BJ (cell line): ENCODE results near the gene HPRT1. TPM values are rescaled to one million over a fixed set of nuclear protein-coding genes. Genes with fewer than 3 reads are reported as not detected.
A peak's percentile ranks its signal among the peaks of the same experiment; 100 is the strongest.
"Not testable (repeated sequence)": the region's sequence is repeated elsewhere in the genome, so short reads cannot be mapped to it uniquely, and the experiment has no call there.

Experiments
- CTCF ChIA-PET: fragments of 350-600 bp; formaldehyde crosslinking; extraction: SDS; loops from one replicate; lab custom pipeline; 2021; ENCODE audit warnings: antibody characterized with exemption, inconsistent platforms; lab: Yijun Ruan, JAX
- POLR2A ChIA-PET: fragments of 300-600 bp; sonication (Branson Sonifier 250); formaldehyde crosslinking; extraction: SDS; loops from one replicate; lab custom pipeline; 2021; ENCODE audit warnings: antibody characterized with exemption; lab: Charles Lee
- DNase-seq: peaks from one replicate; pipeline ENCODE4 v3.0.0-alpha.2; 2011; ENCODE audit warnings: low read depth
- H3K27me3 ChIP-seq: 2 replicates; pipeline ENCODE4 v1.6.0; 2011; ENCODE audit warnings: low read length; ENCODE audit not compliant: control insufficient read depth, insufficient read depth
- H3K36me3 ChIP-seq: 2 replicates; pipeline ENCODE4 v1.5.1; 2011; ENCODE audit warnings: low read length; ENCODE audit not compliant: control insufficient read depth, insufficient read depth
- H3K4me3 ChIP-seq: 2 replicates; pipeline ENCODE4 v1.5.1; 2011; ENCODE audit warnings: low read depth, mild to moderate bottlenecking, control low read depth, low read length
- CTCF ChIP-seq: IDR thresholded peaks from 2 replicates; pipeline ENCODE4 v1.5.1; 2011; ENCODE audit warnings: low read depth, mild to moderate bottlenecking, control low read depth, inconsistent platforms, low read length, moderate library complexity; ENCODE audit not compliant: insufficient read depth
- polyA plus RNA-seq: library from polyadenylated mRNA; depleted of rRNA; stranded (reverse); fragments of >200 nt; gene quantifications from 2 replicates; pipeline ENCODE4 v1.2.3, GENCODE V29; 2011

HPRT1 gene
- polyA plus RNA-seq, 1 experiment: 8.8 TPM

- Histone ChIP-seq H3K36me3 (no peaks in the 10 kb centered on the region), H3K27me3 (no peaks in the 10 kb centered on the region), H3K4me3 (no peak overlapping the region)
- no peak for DNase-seq
- ChIA-PET POLR2A (no interaction called here), CTCF (no interaction called here)
- no peak for TF ChIP-seq CTCF
Observed at GRCh38 chrX:134457708-134458107, 2.3 kb upstream of the HPRT1 start.

GRCh38 chrX:134459683-134460004, 321 bp upstream of the HPRT1 start:
- no peaks in the 10 kb centered on the region for H3K27me3 ChIP-seq
- no peak for TF ChIP-seq CTCF
- DNase-seq: no peak
- ChIA-PET CTCF (no interaction called here), POLR2A (interaction anchor here (0.5 to 0.6 kb wide), 2 partner anchors 13 to 16 kb away, joined by 3 to 4 read pairs; no protein-coding TSS in a partner anchor)
- H3K4me3 ChIP-seq: peak overlapping the region; percentile 64
- H3K36me3 ChIP-seq: no peaks in the 10 kb centered on the region

- TF ChIP-seq CTCF: no peak
- no peaks in the 10 kb centered on the region for H3K36me3 ChIP-seq
- POLR2A ChIA-PET: no interaction called here
- no peak for DNase-seq
- CTCF ChIA-PET: no interaction called here
- peak overlapping the region; percentile 64 for H3K4me3 ChIP-seq
- H3K27me3 ChIP-seq: no peaks in the 10 kb centered on the region
Observed at GRCh38 chrX:134460862-134461220, 876 bp downstream of the HPRT1 start.

GRCh38 chrX:134461437-134461836, 1.5 kb downstream of the HPRT1 start:
- TF ChIP-seq CTCF: no peak
- Histone ChIP-seq H3K27me3 (no peaks in the 10 kb centered on the region), H3K4me3 (no peak overlapping the region), H3K36me3 (no peaks in the 10 kb centered on the region)
- ChIA-PET POLR2A (no interaction called here), CTCF (no interaction called here)
- no peak for DNase-seq

GRCh38 chrX:134462927-134463326, 3.0 kb downstream of the HPRT1 start:
- Histone ChIP-seq H3K4me3 (no peak overlapping the region), H3K36me3 (no peaks in the 10 kb centered on the region), H3K27me3 (no peaks in the 10 kb centered on the region)
- no peak for TF ChIP-seq CTCF
- CTCF ChIA-PET: no interaction called here
- POLR2A ChIA-PET: no interaction called here
- no peak for DNase-seq

- CTCF ChIA-PET: interaction anchor here (0.5 to 0.7 kb wide), 3 partner anchors 60 to 297 kb away, joined by 3 to 4 read pairs (median 3); no protein-coding TSS in a partner anchor
- H3K27me3 ChIP-seq, POLR2A ChIA-PET, DNase-seq, H3K4me3 ChIP-seq, H3K36me3 ChIP-seq: not testable (repeated sequence)
Observed at GRCh38 chrX:134464453-134464852, 4.5 kb downstream of the HPRT1 start.
